Gastrocnemius medialis (tissue), 4 donors: ENCODE measurements around the gene BCDIN3D. TPM values are rescaled to one million over a fixed set of nuclear protein-coding genes. Genes with fewer than 3 reads are reported as not detected.

Experiments
- ATAC-seq, 2 donors: fragments of 150-250 bp; one replicate each; pipeline ENCODE4 v1.9.1; 2016
- DNase-seq, 2 donors: peaks; one replicate each; pipeline ENCODE4 v3.0.0-alpha.2; 2019
- H3K27ac ChIP-seq, 4 donors: fragments of 200-600 bp; sonication (generic); 1 replicate in 1 of 4; 2 replicates in 3 of 4; pipeline ENCODE4 v1.5.1; 2016 to 2018; ENCODE audit warnings: mild to moderate bottlenecking in 2 of 4, moderate library complexity in 1 of 4
- H3K27me3 ChIP-seq, 3 donors: fragments of 200-600 bp; sonication (generic) in 2 of 3; 1 replicate in 1 of 3; 2 replicates in 2 of 3; pipeline versions ENCODE4 v1.5.1 to v1.6.0; 2016 to 2019; ENCODE audit warnings: mild to moderate bottlenecking in 1 of 3, moderate library complexity in 1 of 3
- H3K36me3 ChIP-seq, 2 donors: fragments of 200-600 bp; sonication (generic) in 1 of 2; one replicate each; pipeline ENCODE4 v1.5.1; 2017 to 2018
- H3K4me1 ChIP-seq, 2 donors: fragments of 200-600 bp; sonication (generic) in 1 of 2; one replicate each; pipeline ENCODE4 v1.5.1; 2016 to 2017; ENCODE audit warnings: mild to moderate bottlenecking in 2 of 2
- H3K4me3 ChIP-seq, 4 donors: fragments of 200-600 bp; sonication (generic) in 3 of 4; 1 replicate in 1 of 4; 2 replicates in 3 of 4; pipeline ENCODE4 v1.5.1; 2016 to 2019; ENCODE audit warnings: mild to moderate bottlenecking in 2 of 4
- H3K9me3 ChIP-seq, 3 donors: fragments of 200-600 bp; sonication (generic) in 2 of 3; 1 replicate in 1 of 3; 2 replicates in 2 of 3; pipeline ENCODE4 v1.5.1; 2016 to 2019
- POLR2A ChIP-seq, 2 donors: fragments of 450-650 bp; IDR thresholded peaks; one replicate each; pipeline ENCODE4 v1.6.1; 2017; ENCODE audit warnings: antibody characterized with exemption in 2 of 2, mild to moderate bottlenecking in 2 of 2, moderate library complexity in 2 of 2
- in situ Hi-C, 4 donors: fragments of 200-750 bp; cut with MboI; loops; one replicate each; pipeline versions ENCODE4 v1.15.0 to v1.8.0; 2017; ENCODE audit warnings: low sequenced_read_pairs in 4 of 4
- intact Hi-C: fragments of 100-400 bp; cut with DNase I; formaldehyde crosslinking; loops from one replicate; pipeline ENCODE4 v1.15.1; 2023; ENCODE audit warnings: low total_unique reads
- total RNA-seq, 4 donors: library from RNA; depleted of rRNA; stranded (reverse); fragments of >200 nt; gene quantifications; one replicate each; pipeline versions ENCODE4 v1.1.0 to v1.2.3, GENCODE V29; 2016
- TF ChIP-seq, protein P1 (sequence below), 5 experiments: fragments of 450-650 bp in 3 of 5; fragments of 200-600 bp in 2 of 5; sonication (generic) in 2 of 5; IDR thresholded peaks in 4 of 5; conservative IDR thresholded peaks in 1 of 5; 1 replicate in 4 of 5; 2 replicates in 1 of 5; pipeline ENCODE4 v1.5.1; 2016 to 2019; ENCODE audit warnings: antibody characterized with exemption in 5 of 5, mild to moderate bottlenecking in 3 of 5, moderate library complexity in 3 of 5

Gene BCDIN3D
- total RNA-seq, 4 donors from 2014 or later: 1.2 to 2.7 (median 2.3) TPM

GRCh38 chr12:49887091-49887490 lies 44.2 kb upstream of the BCDIN3D start:
- TF ChIP-seq POLR2A (IDR thresholded peaks at IDR 0.05): no peak
- DNase-seq (no peak), ATAC-seq (no peak)
- in situ Hi-C loops (no loop called here), intact Hi-C loops (no loop called here)
- Histone ChIP-seq H3K4me3 (no peak overlapping the region), H3K4me1 (no peaks in the 10 kb centered on the region), H3K27ac (no peak overlapping the region), H3K9me3 (no peaks in the 10 kb centered on the region), H3K27me3 (no peaks in the 10 kb centered on the region), H3K36me3 (no peaks in the 10 kb centered on the region)

- Histone ChIP-seq H3K27ac (no peak overlapping the region), H3K9me3 (no peaks in the 10 kb centered on the region), H3K27me3 (no peaks in the 10 kb centered on the region), H3K4me1 (no peaks in the 10 kb centered on the region), H3K4me3 (no peak overlapping the region), H3K36me3 (no peaks in the 10 kb centered on the region)
- no peak for ATAC-seq
- intact Hi-C loops (no loop called here), in situ Hi-C loops (no loop called here)
- TF ChIP-seq, protein P1, sequence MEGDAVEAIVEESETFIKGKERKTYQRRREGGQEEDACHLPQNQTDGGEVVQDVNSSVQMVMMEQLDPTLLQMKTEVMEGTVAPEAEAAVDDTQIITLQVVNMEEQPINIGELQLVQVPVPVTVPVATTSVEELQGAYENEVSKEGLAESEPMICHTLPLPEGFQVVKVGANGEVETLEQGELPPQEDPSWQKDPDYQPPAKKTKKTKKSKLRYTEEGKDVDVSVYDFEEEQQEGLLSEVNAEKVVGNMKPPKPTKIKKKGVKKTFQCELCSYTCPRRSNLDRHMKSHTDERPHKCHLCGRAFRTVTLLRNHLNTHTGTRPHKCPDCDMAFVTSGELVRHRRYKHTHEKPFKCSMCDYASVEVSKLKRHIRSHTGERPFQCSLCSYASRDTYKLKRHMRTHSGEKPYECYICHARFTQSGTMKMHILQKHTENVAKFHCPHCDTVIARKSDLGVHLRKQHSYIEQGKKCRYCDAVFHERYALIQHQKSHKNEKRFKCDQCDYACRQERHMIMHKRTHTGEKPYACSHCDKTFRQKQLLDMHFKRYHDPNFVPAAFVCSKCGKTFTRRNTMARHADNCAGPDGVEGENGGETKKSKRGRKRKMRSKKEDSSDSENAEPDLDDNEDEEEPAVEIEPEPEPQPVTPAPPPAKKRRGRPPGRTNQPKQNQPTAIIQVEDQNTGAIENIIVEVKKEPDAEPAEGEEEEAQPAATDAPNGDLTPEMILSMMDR (IDR thresholded peaks at IDR 0.05 in 4 of 5, conservative IDR thresholded peaks at IDR 0.05 in 1 of 5): no peak
- no peak for DNase-seq
These were observed 43.0 kb upstream of the BCDIN3D start for GRCh38 chr12:49885663-49886461.

- intact Hi-C loops (no loop called here), in situ Hi-C loops (no loop called here)
- H3K27ac ChIP-seq: no peak overlapping the region
- H3K9me3 ChIP-seq: no peaks in the 10 kb centered on the region
- H3K36me3 ChIP-seq: no peaks in the 10 kb centered on the region
- TF ChIP-seq POLR2A (IDR thresholded peaks at IDR 0.05): no peak
- TF ChIP-seq, protein P1 (IDR thresholded peaks at IDR 0.05 in 4 of 5, conservative IDR thresholded peaks at IDR 0.05 in 1 of 5): no peak
- no peaks in the 10 kb centered on the region for H3K4me1 ChIP-seq
- DNase-seq (no peak), ATAC-seq (no peak)
- no peak overlapping the region for H3K4me3 ChIP-seq
- H3K27me3 ChIP-seq: no peaks in the 10 kb centered on the region
These were observed 42.2 kb upstream of the BCDIN3D start for GRCh38 chr12:49885118-49885517.

- no peak overlapping the region for H3K4me3 ChIP-seq
- H3K36me3 ChIP-seq: no peaks in the 10 kb centered on the region
- no peak overlapping the region for H3K27ac ChIP-seq
- no peak for TF ChIP-seq POLR2A (IDR thresholded peaks at IDR 0.05)
- TF ChIP-seq, protein P1 (IDR thresholded peaks at IDR 0.05 in 4 of 5, conservative IDR thresholded peaks at IDR 0.05 in 1 of 5): no peak
- intact Hi-C loops: no loop called here
- DNase-seq: no peak
- no peaks in the 10 kb centered on the region for H3K27me3 ChIP-seq
- in situ Hi-C loops: no loop called here
- H3K4me1 ChIP-seq: no peaks in the 10 kb centered on the region
- H3K9me3 ChIP-seq: no peaks in the 10 kb centered on the region
- ATAC-seq: no peak
These were observed 40.1 kb upstream of the BCDIN3D start for GRCh38 chr12:49882851-49883464.

GRCh38 chr12:49882248-49882850 lies 39.4 kb upstream of the BCDIN3D start:
- ATAC-seq: no peak
- no peaks in the 10 kb centered on the region for H3K9me3 ChIP-seq
- no peaks in the 10 kb centered on the region for H3K27me3 ChIP-seq
- no peak for TF ChIP-seq POLR2A (IDR thresholded peaks at IDR 0.05)
- TF ChIP-seq, protein P1 (IDR thresholded peaks at IDR 0.05 in 4 of 5, conservative IDR thresholded peaks at IDR 0.05 in 1 of 5): no peak
- no peak overlapping the region for H3K27ac ChIP-seq
- no peak for DNase-seq
- no peaks in the 10 kb centered on the region for H3K36me3 ChIP-seq
- H3K4me1 ChIP-seq: no peaks in the 10 kb centered on the region
- in situ Hi-C loops (no loop called here), intact Hi-C loops (no loop called here)
- no peak overlapping the region for H3K4me3 ChIP-seq
